ENCODE results near the gene RRAS2.

GRCh38 chr11:14342906-14343305, 16.1 kb downstream of the RRAS2 start:
- no peak for TF ChIP-seq CTCF (IDR thresholded peaks at IDR 0.05)
- no peak for TF ChIP-seq POLR2A (IDR thresholded peaks at IDR 0.05)
